ENCODE measurements around the gene CHCHD6.

DNA sequence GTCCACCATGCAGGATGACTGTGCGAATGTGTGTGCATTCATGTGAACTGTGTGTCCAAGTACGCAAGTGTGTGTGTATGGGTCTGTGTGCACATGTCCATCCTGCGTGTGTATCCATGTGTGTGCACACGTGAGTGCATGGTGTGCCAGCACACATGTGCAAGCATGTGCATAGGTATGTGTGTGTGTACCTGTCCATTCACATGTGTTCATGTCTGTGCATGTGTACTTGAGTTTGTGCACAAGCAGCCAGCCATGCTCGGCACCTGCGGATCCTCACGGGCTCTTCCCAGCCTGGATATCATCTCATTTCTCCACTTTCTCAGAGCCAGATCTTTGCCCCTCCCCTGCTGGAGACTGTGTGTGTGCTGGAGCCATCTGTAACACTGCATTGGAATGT is 260.2 kb downstream of the CHCHD6 start:
- no peak for TF ChIP-seq EZH2phosphoT487 (IDR thresholded peaks at IDR 0.05; ENCODE audit: insufficient read depth, low read depth)
- TF ChIP-seq EZH2 (IDR thresholded peaks at IDR 0.05; ENCODE audit: insufficient read depth, poor library complexity, severe bottlenecking): no peak
